Tibial artery (tissue), 4 donors: ENCODE data around the gene IGSF21.

Experiments used
- DNase-seq, 2 donors: peaks; one replicate each; pipeline ENCODE4 v3.0.0-alpha.2; 2019
- H3K27ac ChIP-seq, 2 donors: fragments of 200-600 bp; sonication (generic) in 1 of 2; 1 replicate in 1 of 2; 2 replicates in 1 of 2; pipeline ENCODE4 v1.5.1; 2018 to 2019; ENCODE audit warnings: mild to moderate bottlenecking in 1 of 2
- H3K27me3 ChIP-seq, 2 donors: fragments of 200-600 bp; sonication (generic) in 1 of 2; one replicate each; pipeline versions ENCODE4 v1.5.1 to v1.6.0; 2016 to 2019
- H3K36me3 ChIP-seq, 3 donors: fragments of 200-600 bp; sonication (generic) in 2 of 3; one replicate each; pipeline ENCODE4 v1.5.1; 2016 to 2019; ENCODE audit warnings: mild to moderate bottlenecking in 2 of 3
- H3K4me1 ChIP-seq, 4 donors: fragments of 200-600 bp; sonication (generic) in 2 of 4; 1 replicate in 3 of 4; 2 replicates in 1 of 4; pipeline ENCODE4 v1.5.1; 2016 to 2019
- H3K4me3 ChIP-seq, 2 donors: fragments of 200-600 bp; sonication (generic) in 1 of 2; 1 replicate in 1 of 2; 2 replicates in 1 of 2; pipeline ENCODE4 v1.5.1; 2018 to 2019; ENCODE audit warnings: mild to moderate bottlenecking in 2 of 2
- H3K9me3 ChIP-seq, 3 donors: fragments of 200-600 bp; sonication (generic) in 1 of 3; one replicate each; pipeline ENCODE4 v1.5.1; 2016 to 2019
- CTCF ChIP-seq, 2 experiments: fragments of 200-600 bp in 1 of 2; fragments of 450-650 bp in 1 of 2; IDR thresholded peaks; one replicate each; pipeline ENCODE4 v1.5.1; 2017 to 2019; ENCODE audit warnings: antibody characterized with exemption in 2 of 2, mild to moderate bottlenecking in 1 of 2, moderate library complexity in 1 of 2
- intact Hi-C: fragments of 100-400 bp; cut with DNase I; formaldehyde crosslinking; loops from one replicate; pipeline ENCODE4 v1.15.0; 2023; ENCODE audit warnings: low total_unique reads

The IGSF21 gene

GRCh38 chr1:18410407-18410806 lies 302.8 kb downstream of the IGSF21 start:
- Histone ChIP-seq H3K36me3 (no peaks in the 10 kb centered on the region), H3K9me3 (peaks cover 0 to 21% (median 8%) of the 10 kb centered on the region in 3 donors), H3K27me3 (peaks cover 0 to 51% of the 10 kb centered on the region in 2 donors), H3K4me1 (no peaks in the 10 kb centered on the region), H3K4me3 (no peak overlapping the region), H3K27ac (no peak overlapping the region)
- intact Hi-C loops, result no loop called here
- no peak for DNase-seq
- TF ChIP-seq CTCF (IDR thresholded peaks at IDR 0.05), result no peak

GRCh38 chr1:18411321-18411720 lies 303.7 kb downstream of the IGSF21 start:
- TF ChIP-seq CTCF (IDR thresholded peaks at IDR 0.05), result no peak
- Histone ChIP-seq H3K9me3 (peaks cover 0 to 21% (median 8%) of the 10 kb centered on the region in 3 donors), H3K27me3 (peaks cover 0 to 41% of the 10 kb centered on the region in 2 donors), H3K27ac (no peak overlapping the region), H3K36me3 (no peaks in the 10 kb centered on the region), H3K4me3 (no peak overlapping the region), H3K4me1 (no peaks in the 10 kb centered on the region)
- no peak for DNase-seq
- intact Hi-C loops, result no loop called here

- Histone ChIP-seq H3K27me3 (peaks cover 0 to 34% of the 10 kb centered on the region in 2 donors), H3K9me3 (peaks cover 0 to 21% (median 8%) of the 10 kb centered on the region in 3 donors), H3K36me3 (no peaks in the 10 kb centered on the region), H3K27ac (no peak overlapping the region), H3K4me3 (no peak overlapping the region), H3K4me1 (no peaks in the 10 kb centered on the region)
- no peak for TF ChIP-seq CTCF (IDR thresholded peaks at IDR 0.05)
- no peak for DNase-seq
- intact Hi-C loops, result no loop called here
Observed at GRCh38 chr1:18411820-18412641, 304.4 kb downstream of the IGSF21 start.

GRCh38 chr1:18412882-18413353 lies 305.3 kb downstream of the IGSF21 start:
- intact Hi-C loops, result no loop called here
- peaks cover 0 to 21% (median 8%) of the 10 kb centered on the region in 3 donors for H3K9me3 ChIP-seq
- H3K27ac ChIP-seq, result no peak overlapping the region
- no peak for TF ChIP-seq CTCF (IDR thresholded peaks at IDR 0.05)
- no peak overlapping the region for H3K4me3 ChIP-seq
- peaks cover 0 to 25% of the 10 kb centered on the region in 2 donors for H3K27me3 ChIP-seq
- H3K36me3 ChIP-seq, result no peaks in the 10 kb centered on the region
- DNase-seq, result no peak
- H3K4me1 ChIP-seq, result no peaks in the 10 kb centered on the region

- H3K36me3 ChIP-seq, result no peaks in the 10 kb centered on the region
Observed at GRCh38 chr1:18413541-18414305, 306.1 kb downstream of the IGSF21 start.

More at GRCh38 chr1:18413541-18414305, 306.1 kb downstream of the IGSF21 start:
- H3K9me3 ChIP-seq, result peaks cover 0 to 21% (median 8%) of the 10 kb centered on the region in 3 donors
- no peak for DNase-seq
- H3K27me3 ChIP-seq, result peaks cover 0 to 20% of the 10 kb centered on the region in 2 donors
- no peak overlapping the region for H3K27ac ChIP-seq
- no peaks in the 10 kb centered on the region for H3K4me1 ChIP-seq
- TF ChIP-seq CTCF (IDR thresholded peaks at IDR 0.05), result no peak
- intact Hi-C loops, result no loop called here
- H3K4me3 ChIP-seq, result no peak overlapping the region
